Stimulated activated CD4-positive, alpha-beta T cell treated with anti-CD3 and anti-CD28 coated beads, Interleukin-4, amount 100 ng/mL, for 24 hours (primary cell): ENCODE data around the gene SLC6A8.
"Not testable (repeated sequence)": the region's sequence is repeated elsewhere in the genome, so short reads cannot be mapped to it uniquely, and the experiment has no call there.

Experiments
- DNase-seq: peaks from one replicate; pipeline ENCODE4 v3.0.0-alpha.2; 2020

Gene SLC6A8

GRCh38 chrX:153672531-153673427, 14.9 kb upstream of the SLC6A8 start:
- no peak for DNase-seq

- no peak for DNase-seq
Observed at GRCh38 chrX:153673428-153674218, 14.1 kb upstream of the SLC6A8 start, which contains the start of gene PNCK. TSS of gene PNCK (minus strand) at chrX:153673813. CDS start at chrX:153673076, 737 bp downstream.

- no peak for DNase-seq
Observed at GRCh38 chrX:153674219-153674851, 13.4 kb upstream of the SLC6A8 start.

GRCh38 chrX:153681175-153681574, 6.6 kb upstream of the SLC6A8 start:
- DNase-seq, result no peak

- DNase-seq, result not testable (repeated sequence)
Observed at GRCh38 chrX:153683486-153683885, 4.2 kb upstream of the SLC6A8 start.

GRCh38 chrX:153684467-153685155, 3.1 kb upstream of the SLC6A8 start:
- DNase-seq, result no peak

GRCh38 chrX:153685156-153685536, 2.6 kb upstream of the SLC6A8 start:
- DNase-seq, result no peak

- DNase-seq, result no peak
Observed at GRCh38 chrX:153685751-153686696, 1.7 kb upstream of the SLC6A8 start.

GRCh38 chrX:153686711-153687110, 1.0 kb upstream of the SLC6A8 start:
- DNase-seq, result no peak

- no peak for DNase-seq
Observed at GRCh38 chrX:153688071-153688470, 345 bp downstream of the SLC6A8 start.

GRCh38 chrX:153688506-153688905, 780 bp downstream of the SLC6A8 start:
- no peak for DNase-seq

- DNase-seq, result no peak
Observed at GRCh38 chrX:153688911-153689590, 1.3 kb downstream of the SLC6A8 start.

GRCh38 chrX:153689654-153690465, 2.1 kb downstream of the SLC6A8 start:
- no peak for DNase-seq

- no peak for DNase-seq
Observed at GRCh38 chrX:153690466-153690865, 2.7 kb downstream of the SLC6A8 start.

- DNase-seq, result not testable (repeated sequence)
Observed at GRCh38 chrX:153691032-153691827, 3.5 kb downstream of the SLC6A8 start.

GRCh38 chrX:153692003-153692402, 4.3 kb downstream of the SLC6A8 start:
- DNase-seq, result no peak

GRCh38 chrX:153692611-153693156, 5.0 kb downstream of the SLC6A8 start:
- no peak for DNase-seq

GRCh38 chrX:153693216-153694086, 5.7 kb downstream of the SLC6A8 start:
- no peak for DNase-seq
